Stimulated activated CD4-positive, alpha-beta T cell treated with anti-CD3 and anti-CD28 coated beads, TNF-alpha, amount 100 ng/mL, for 4 hours (primary cell): ENCODE measurements around the gene UQCR10.

ENCODE experiments used
- DNase-seq, 3 experiments: peaks; one replicate each; pipeline ENCODE4 v3.0.0-alpha.2; 2020; ENCODE audit warnings: low read depth in 3 of 3

UQCR10 gene

DNA sequence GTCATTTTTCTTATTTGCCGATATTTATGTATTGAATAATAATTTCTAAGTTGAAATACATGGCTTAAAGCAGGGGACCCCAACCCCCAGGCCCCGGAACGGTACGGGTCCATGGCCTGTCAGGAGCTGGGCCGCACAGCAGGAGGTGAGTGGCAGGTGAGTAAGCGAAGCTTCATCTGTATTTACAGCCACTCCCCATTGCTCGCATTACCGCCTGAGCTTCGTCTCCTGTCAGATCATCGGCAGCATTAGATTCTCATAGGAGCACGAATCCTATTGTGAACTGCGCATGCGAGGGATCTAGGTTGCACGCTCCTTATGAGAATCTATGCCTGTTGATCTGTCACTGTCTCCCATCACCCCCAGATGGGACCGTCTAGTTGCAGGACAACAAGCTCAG is 4.9 kb upstream of the UQCR10 start:
- DNase-seq: no peak

DNA sequence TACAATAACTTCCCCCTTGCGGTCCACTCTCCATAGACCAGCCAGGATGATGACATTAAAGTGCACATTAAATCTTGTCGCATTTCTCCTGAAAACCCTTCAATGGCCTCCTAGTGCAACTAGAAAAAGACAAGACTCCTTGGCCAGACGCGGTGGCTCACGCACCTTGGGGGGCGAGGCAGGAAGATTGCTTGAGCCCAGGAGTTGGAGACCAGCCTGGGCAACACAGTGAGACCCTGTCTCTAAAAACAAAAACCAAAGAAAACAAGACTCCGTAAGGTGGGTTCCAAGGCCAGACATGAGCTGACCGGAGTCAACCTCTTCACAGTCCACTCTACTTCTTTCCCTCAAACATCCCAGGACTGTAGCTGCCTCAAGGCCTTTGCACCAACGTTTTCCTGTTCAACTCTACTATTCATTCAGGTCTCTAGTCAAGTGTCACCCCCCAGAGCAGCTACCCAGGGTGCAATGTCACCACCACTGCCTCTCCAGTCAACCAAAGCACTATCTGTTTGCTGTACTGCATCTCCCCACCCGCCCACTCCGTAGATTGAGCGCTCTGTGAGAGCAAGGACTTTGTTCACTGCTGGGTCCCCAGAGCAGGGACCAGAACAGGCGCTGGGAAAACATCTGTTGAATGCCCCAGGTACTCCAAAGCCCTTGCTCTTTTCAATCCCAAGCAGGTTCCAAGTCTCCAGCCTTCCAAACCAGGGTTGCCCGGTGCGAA is 1.1 kb upstream of the UQCR10 start:
- DNase-seq: no peak

DNA sequence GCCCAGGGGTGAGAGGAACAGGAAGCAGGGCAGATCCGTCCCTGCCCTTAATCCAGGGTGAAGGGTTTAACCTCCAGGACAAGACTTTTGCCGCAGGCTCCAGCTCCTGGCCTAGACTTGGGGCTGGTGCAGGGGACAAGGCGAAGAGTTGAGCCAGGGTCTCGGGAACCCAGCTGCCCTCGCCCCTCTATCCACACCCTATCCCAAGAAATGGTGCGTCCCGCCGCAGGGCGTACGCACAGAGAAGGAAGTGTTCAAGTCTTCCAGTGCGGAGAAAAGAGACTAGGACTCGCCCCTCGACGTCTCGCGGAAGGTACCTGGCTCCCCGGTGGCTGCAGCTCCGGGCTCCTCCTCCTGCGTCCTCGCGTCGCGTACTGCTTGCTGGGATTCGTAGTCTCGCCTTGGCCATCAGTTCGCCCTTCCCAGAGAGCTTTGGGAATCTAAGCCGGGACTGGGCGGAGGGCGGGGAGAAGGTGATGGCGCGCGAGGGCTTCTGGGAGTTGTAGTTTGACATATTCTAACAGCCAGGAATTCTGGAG is 468 bp upstream of the UQCR10 start, which contains the start of gene ZMAT5:
Gene ZMAT5 (minus strand): TSS at position 376 of the 539 bp plus-strand sequence. CDS start 18,463 bp downstream, outside the sequence.
- DNase-seq: peak; percentile 68 to 85 (median 77)

DNA sequence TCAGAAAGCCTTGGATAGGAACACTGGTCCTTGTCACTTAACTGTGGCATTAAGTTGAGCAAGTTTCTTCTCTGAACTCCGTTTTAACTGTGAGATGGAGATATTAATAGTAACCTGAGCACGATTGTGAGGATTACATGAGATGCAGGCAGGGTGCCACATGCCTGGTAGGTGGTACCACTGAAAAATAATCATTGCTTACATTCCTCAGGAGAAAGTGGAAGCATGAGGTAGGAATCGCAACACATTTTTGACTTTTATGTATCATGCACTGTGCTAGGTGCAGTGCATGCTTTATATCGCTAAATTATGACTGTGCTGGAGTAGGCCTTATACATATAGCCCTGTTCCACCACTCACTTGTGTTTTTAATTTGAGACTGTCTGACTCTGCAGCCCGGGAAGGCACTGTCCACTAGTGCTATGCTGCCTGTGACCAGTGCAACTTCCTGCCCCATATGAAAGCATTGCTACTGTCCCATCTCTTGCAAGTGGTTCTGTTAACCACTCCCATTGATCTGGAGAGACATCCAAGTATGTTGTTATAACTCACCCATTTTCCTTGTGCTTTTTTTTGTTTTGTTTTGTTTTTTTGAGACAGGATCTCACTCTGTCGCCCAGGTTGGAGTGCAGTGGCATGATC is 1.0 kb downstream of the UQCR10 start:
- no peak for DNase-seq

DNA sequence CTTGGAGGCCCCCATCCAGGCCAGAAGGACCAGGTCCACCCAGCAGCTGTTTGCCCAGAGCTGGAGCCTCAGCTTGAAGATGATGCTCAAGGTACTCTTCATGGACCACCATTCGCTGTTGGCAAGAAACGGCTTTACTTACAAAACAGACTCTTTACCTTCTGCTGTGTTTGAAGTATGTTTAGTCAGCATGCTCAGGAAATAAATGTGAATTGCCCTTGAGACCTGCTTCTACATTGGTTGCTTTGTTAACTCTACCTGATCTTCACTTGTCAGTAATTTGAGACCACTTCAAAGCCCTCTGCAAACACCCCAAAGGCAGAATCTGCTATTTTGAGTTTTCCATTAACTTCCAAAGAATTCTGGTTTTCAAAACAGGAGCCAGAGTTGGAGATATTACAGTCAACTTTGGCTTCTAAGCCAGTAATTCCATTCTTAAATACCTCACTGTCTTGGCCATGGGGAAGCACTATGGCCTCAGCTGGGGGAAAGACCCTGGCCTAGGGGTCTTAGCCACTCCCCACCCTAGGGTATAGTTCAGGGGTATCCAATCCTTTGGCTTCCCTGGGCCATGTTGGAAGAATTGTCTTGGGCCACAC is 2.7 kb downstream of the UQCR10 start:
- DNase-seq: no peak

DNA sequence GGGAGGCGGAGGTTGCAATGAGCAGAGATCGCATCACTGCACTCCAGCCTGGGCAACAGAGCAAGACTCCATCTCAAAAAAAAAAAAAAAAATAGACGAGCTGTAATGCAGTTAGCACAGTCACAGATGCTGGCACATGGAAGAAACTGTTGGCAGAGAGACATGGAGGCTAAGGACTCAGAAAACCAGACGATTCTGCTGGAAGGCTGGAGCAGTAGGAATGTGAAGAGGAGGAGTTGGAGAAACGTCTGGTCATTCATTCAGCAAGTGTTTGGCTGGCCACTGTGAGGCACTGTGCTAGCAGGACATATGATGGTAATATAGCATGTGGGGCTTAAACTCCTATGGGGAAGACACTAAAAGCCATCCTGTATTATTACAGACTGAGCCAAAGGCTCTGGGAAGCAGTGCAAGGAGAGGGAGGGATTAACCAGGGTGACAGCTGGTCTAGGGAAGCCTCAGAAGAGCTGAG is 5.0 kb downstream of the UQCR10 start:
- DNase-seq: no peak

DNA sequence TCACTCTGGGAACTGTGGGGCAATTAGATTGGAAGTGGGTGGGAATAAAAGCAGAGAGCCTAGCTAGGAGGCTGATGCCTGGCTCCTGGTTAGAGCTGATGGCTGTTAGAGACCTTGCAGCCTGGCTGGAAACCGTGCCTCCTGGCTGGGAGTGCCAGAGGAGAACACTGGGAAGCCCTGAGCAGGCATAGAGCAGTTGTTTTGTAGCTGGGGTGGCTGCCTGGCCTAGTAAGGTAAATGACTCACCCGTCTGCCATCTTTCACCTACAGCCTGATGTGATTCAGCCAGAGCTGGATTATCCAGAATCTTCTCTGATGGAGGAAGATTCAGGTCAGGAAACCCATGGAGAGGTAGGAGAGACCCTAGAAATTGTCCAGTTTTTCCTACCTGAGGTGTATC is 6.1 kb downstream of the UQCR10 start:
- DNase-seq: no peak

DNA sequence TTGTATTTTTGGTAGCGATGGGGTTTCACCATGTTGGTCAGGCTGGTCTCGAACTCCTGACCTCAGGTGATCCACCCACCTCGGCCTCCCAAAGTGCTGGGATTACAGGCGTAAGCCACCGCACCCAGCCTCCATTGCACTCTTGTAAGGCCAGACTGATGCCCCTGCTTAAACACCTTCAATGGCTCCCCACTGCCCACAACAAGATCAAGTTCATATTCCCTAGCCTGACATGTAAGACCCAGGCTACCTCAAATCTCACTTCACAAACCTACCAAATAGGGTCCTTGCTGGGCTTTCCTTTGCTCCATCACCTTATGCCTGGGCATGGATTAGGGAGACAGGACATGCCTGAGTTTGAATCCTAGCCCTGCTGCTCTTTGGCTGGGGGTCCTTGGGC is 13.1 kb downstream of the UQCR10 start:
- no peak for DNase-seq

DNA sequence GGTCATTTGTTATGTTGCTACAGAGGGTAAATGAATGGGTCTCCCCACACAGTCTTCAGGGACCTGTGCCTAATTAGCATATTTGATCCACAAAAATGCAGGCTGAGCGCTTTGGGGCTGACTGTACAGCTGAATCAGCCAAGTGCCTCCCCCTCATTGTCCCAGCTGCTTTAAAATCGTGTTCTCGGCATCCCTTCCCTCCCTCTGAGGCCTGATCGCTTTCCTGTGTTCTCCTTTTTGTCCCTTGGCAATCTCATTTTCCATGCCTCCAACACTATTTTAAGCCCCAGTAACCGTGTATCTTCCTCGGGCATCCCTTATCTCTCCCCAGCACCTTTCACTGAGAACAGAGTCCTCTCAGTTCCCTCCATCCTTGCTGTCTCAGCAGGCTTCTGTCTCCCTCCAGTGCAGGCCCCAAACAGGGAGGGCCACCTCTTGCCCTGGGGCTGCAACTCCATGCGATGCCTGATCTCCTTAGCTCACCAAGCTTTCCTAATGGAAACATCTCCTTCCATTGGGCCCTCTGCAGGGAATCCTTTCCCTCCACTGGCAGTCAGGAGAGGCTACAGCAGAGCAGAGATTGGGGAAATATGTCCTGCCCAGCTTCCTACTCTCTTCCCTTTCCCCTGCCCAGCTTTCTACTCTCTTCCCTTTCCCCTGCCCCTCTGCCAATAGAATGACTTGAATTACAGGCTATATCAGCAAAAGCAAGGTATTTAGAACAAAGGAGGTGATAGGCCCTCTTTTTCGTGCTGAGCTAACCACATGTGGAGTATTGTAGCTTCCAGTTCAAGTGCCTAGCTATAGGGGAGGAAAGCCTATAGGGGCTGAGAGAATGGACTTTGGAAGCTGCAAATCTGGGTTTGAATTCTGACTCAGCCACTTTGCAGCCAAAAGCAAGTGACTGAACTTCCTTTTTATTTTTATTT is 13.8 kb downstream of the UQCR10 start:
- no peak for DNase-seq

DNA sequence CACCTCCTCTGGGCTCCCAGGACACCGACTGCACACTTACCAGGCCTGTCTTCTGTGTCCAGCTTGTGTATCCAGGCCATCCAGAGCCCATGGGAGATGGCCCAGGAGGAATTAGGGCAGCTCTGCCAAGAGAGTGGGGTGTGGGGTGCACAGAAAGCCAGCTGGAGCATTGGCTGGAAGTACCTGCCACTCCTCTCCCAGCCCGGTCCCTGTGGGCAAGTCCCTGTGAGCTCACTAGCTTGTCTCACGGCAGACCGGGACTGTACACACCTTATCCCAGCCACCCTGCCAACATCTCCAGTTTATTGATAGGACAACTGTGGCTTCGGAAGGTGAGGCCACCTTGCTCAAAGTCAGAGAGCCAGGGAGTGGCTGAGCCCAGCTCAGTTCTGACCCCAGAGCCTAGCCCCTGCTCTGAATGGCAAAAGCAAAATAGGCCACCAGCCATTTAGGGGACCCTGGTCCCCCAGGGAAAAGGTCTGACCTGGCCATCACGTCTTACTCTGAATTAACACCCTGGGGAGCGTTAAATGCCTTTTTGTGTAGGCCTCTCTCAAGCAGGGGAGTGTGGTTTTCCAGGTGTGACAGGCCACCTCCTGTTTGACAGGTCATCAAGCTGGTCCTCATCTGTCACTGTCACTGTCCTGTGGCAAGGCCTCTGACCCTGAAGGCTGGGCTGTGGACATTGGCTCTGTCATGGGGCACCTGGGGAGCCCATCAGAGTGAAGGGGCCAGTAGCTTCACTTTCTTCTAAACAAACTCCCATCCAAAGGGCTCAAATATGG is 15.1 kb downstream of the UQCR10 start:
- DNase-seq: no peak

DNA sequence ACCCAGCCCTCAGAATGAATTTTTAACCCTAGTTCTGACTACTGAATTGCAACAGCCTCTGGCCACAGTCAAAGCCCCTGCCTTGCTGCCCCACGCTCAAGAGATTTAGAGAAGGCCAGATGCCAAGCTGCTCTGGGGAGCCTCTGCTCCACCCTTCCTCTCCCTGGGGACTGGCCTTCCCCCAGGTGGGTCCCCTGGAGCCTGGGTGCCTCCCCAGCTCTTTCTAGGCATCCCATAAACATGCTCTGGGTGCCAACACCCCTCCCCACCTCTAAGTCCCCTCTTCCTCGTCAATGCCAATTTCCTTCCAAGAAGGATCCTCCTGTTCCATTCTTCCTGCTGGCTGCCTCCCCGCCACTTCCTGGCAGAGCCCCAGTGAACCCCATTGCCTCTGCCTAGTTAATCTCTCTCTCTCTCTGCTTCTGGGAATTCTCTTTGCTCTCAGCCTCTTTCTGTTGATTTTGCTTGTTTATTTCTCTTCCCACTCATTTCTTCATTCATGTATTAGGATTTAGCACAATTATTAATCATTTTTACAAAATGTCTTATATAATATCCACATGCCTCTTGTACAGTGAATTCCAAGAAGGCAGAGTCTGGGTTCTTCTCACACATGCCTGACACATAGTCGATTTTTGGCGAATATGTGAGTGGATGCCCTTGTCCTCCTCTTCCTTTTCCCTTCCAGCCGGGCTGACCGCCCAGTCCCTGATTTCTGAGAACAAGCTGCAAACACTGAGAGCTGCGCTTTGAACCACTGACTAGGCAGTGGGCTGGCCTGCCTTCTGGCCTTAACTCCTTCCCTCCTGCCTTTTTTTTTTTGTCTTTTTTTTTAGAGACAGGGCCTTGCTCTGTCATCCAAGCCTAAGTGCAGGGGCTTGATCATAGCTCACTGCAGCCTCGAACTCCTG is 17.5 kb downstream of the UQCR10 start:
- no peak for DNase-seq

DNA sequence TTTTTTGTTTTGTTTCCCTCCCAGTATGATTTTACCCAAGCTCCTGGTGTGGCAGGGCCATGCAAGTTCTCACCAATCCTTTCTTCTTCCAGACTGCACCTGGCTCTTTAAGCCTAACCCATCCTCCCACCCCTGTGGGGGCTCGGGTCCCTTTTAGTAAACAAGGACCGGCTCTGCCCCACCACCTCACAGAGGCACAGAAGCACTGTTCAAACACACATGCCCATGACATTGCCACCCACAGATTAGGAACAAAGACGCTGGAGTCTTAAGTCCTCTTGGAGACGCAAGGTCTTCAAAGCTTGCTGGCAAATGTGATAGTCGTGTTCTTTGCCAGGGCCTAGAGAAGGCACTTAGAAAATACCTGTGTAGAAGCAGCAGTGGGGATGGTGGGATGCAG is 18.9 kb downstream of the UQCR10 start:
- no peak for DNase-seq

DNA sequence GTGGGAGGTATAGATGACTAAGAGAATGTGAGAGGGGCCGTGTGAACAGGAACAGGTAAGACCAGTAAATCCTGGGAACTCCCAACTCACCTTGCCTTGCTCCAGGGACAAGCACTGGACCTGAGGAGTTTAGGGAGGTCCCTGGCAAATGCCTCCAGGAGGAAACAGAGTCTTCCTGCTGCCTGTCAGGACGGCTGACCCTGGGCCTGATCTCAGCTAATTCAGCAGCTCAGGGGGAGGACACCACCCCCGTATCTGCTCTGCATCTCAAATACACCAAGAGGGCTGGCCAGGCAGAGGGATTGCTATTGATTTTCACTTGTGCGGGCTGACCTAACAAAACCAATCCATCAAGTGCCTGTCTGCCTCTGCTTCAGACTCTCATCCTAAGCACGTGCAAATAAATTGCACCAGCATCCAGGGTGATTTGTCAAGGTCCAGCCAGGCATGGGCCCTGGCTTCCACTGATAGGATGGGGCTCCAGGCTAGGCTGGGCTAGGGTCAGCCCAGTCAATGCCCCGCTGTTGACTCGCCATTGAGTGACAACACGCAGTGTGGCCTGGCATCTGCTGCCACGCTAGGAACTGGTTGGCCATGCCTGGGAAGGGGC is 20.3 kb downstream of the UQCR10 start:
- DNase-seq: no peak

DNA sequence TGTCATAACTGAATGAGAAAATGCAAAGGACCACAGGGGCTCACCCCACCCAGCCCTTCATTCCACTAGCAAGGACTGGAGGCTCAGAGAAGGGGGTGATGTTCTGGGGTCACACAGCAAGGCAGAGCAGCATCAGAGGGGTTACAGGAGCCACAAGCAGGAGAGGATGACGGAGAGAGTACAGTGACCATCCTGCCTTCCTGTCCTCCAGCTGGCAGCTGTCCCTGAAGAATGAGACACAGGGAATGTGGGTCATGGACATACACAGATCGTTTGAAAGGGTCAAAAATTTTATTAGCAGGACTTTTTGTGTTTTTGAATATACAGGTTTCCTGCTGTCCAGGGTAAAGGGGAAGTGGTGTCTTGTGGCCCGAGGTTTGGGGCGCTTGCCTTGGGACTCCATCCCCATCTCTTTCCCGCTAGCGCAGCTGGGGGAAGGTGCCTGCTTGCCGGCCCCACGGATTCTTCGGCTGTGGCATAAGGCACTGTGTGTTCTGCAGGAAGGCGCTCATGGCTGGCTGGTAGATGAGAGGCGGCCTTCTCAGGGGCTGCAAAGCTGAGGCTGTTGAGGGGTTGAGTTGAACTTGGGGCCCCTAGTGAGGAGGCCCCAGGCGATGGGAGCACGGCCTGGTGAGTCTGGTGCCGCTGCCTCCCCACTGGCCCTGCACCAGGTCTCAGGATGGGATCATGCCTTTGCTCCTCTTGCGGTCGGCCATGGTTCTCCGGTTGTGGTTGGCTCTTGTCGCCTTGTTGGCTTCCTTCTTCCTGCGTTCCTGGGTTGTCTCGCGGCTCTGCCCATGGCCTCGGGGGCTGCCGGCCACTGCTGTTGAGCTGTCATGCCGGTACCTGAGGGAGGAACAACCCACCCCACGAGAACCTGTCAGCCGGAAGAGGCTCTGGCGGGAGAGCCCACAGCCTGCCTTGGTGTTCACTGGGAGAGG is 21.4 kb downstream of the UQCR10 start:
- no peak for DNase-seq

DNA sequence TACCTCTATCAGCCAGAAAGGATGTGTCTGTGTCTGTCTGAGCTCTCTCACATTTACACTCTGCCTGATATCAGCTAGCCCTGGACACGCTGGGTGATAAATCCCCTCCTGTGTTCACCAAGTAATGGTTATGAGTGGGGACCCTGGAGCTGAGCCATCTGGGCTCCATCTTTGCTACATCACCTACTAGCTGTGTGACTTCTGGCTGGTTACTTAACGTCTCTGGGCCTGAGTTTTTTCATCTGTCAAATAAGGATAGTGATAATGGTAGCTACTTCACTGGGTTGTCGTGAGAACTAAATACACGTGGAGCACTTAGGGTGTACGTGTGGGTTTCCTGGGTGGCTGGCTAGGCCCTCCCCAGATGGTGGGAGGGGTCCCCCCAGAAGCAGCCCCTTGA is 22.9 kb downstream of the UQCR10 start:
- DNase-seq: no peak

DNA sequence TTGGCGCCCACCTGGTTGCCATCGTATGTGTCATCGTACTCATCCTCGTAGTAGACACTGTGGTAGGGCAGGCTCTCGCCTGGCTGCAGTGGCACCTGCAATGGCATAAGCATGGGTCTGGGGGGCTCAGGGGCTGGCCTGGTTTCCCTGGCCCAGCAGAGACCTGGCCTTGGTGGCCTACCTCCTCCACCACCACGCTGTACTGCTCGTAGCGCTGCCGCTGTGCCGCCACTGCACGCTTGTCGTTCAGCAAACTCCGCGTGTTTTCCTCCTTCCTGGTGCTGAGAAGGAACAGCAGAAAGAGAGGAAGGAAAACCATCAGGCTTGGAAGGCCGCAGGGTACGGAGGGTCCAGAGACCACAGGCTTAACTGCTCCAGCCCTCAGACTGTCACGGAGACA is 26.2 kb downstream of the UQCR10 start:
- DNase-seq: no peak

DNA sequence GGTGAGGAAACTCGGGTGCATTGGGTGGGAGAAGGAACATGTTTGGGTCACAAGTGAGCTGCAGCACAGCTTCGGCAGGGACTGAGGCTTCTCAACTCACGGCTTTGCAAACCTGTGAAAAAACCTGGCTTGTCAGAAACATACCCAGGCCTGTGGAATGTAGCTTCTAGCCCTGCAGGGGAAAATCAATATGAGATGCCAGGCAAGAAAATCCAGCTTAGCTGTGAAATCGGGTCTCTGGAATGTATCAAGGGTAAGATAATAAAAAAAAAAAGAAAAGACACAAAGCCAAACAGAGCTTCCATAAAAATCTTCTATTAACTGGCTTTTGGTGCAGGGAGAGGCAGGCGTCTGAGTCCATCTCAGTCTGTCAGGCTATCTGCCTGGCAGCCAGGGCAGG is 28.5 kb downstream of the UQCR10 start:
- no peak for DNase-seq

DNA sequence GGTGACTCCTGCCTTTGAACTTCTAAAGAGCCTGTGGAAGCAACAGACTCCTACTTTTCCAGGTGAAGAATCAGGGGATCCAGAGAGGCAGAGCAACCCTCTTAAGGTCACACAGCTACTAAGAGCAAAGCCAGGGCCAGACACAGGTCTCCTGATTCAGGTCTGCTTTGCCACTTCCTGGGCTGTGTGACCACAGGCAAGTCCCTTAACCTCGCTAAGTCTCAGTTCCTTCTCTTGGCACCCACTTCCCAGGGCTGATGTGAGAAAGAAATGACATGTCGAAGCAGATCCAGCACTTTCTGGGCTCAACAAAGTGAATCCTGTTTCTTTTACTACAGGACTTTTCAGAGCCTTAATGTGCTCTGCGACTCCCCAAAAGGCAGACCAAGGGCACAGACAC is 30.2 kb downstream of the UQCR10 start:
- DNase-seq: no peak
